H4 (cell line): ENCODE measurements around the gene MYBPC2. TPM values are rescaled to one million over a fixed set of nuclear protein-coding genes. Genes with fewer than 3 reads are reported as not detected.
"Not testable (repeated sequence)": the region's sequence is repeated elsewhere in the genome, so short reads cannot be mapped to it uniquely, and the experiment has no call there.

Experiments used
- DNase-seq: peaks from one replicate; pipeline ENCODE4 v3.0.0-alpha.2; 2015; ENCODE audit warnings: low spot score
- total RNA-seq: library from RNA; depleted of rRNA; stranded (reverse); fragments of >200 nt; shearing (Covaris generic); gene quantifications from 2 replicates; pipeline ENCODE4 v1.2.3, GENCODE V29; 2014

MYBPC2 gene
- total RNA-seq, 1 experiment from 2014 or later: not detected

DNA sequence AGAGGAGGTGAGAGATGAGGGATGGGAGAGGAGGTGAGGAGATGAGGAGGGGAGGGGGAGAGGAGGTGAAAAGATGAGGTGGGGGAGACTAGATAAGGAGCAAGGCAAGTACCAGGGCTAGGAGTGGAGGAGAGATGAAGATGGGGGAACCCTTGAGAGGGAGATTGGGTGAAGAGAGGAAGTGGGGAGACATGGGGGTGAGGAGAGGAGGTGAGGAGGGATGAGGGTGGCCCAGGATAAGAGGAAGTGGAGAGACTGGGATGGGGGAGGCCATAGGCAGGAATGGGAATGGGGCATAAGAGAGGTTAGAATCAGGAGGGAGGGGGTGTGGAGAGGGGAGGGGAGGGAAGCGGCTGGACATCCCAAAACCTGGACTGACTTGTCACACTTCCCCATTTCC, 26.9 kb downstream of the MYBPC2 start:
- DNase-seq: no peak

DNA sequence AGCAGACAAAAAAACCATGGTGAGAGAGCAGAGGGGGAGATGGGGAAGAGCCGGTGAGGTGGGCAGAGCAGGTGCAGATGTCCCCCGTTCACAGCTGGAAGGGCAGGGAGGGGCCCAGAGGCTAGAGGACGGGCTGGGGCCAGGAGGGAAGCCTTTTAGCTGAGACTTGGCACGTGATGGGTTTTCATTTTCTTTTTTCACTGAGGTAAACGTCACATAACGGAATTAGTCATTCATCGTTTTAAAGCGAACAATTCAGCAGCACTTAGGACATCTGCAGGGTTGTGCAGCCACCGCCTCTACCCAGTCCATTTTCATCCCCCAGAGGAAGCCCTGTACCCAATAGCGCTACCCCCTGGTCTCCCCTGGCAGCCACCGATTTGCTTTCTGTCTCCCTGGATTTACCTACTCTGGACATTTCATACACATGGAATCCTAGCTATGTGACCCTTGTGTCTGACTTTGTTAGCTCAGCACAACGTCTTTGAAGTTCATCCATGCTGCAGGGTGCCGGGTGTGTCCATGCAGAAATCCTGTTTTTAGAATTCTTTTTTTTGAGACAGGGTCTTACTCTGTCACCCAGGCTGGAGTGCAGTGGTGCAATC, 27.6 kb downstream of the MYBPC2 start:
- DNase-seq: no peak

DNA sequence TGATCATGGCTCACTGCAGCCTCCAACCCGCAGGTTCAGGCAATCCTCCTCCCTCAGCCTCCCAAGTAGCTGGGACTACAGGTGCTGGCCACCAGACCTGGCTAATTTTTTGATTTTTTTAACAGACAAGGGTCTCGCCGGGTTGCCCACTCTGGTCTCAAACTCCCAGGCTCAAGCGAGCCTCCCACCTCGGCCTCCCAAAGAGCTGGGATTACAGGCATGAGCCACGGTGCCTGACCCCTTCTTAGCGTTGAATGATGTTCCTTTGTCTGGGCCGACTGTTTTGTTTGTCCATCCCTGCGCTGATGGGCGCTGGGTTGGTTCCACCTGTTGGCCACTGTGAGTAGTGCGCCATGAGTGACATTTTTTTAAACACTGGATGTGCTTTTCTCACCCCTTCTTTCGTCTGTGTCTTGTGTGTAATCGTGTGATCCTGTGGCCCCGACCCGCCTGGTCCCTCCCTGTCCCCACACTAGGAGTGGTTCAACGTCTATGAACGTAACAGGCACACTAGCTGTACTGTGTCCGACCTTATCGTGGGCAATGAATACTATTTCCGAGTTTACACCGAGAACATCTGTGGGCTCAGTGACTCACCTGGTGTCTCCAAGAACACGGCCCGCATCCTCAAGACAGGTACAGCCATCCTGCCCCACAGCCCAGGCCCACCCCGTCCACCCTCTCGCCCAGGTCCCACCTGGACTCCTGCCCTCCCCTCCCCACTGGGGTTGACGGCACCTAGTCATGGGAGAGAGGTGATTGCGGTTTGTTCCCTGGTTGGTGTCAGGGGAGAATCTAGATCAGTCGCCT, 28.6 kb downstream of the MYBPC2 start:
- peak; percentile 82 for DNase-seq

DNA sequence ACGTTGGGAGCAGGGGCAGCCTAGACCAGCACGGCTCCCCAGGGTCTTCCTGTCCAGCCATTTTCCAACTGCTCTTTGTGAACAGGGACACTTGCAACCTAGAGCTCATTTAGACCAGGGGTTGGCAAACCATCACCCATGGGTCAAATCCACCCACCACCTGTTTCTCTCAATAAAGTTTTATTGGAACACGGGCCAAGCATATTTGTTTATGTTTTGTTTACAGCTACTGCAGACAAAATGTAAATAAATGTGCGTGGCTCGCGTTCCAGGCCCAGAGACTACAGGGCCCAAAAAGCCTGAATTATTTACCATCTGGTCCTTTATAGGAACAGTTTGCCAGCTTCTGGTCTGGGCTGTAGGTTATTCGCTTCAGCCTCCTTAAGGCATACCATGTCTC, 30.3 kb downstream of the MYBPC2 start:
- no peak for DNase-seq

DNA sequence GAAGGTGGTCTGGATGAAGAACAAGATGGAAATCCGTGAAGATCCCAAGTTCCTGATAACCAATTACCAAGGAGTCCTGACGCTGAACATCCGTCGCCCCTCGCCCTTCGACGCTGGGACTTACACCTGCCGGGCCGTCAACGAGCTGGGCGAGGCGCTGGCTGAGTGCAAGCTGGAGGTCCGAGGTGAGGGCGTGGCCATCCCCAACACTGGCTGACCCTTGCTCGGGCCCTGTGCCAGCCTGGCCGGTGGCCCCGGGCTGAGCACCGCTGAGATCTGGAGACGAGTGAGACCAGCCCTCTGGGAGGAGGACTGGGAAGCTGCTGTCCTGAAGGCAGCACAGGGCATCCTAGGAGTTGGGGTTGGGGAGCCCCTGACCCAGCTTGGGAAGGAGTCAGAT, 31.7 kb downstream of the MYBPC2 start:
- DNase-seq: no peak

DNA sequence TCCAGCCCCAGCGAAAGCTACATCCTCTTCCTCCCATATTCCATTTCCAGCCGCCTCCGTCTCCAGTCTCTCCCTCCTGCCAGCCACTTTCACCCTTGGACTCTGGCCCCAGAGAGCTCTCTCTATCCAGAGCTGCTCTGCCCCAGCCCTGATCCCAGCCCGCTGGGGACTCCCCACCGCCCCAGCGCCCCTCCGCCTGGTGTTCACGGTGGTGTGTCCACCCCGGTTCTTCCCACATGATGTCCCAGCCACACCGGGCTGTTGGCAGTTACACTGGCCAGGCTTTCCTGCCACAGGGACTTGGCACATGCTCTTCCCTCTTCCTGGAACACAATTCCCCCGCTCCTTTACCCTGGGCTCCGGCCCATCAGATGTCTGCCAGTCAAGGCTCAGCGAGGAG, 32.3 kb downstream of the MYBPC2 start:
- DNase-seq: no peak

DNA sequence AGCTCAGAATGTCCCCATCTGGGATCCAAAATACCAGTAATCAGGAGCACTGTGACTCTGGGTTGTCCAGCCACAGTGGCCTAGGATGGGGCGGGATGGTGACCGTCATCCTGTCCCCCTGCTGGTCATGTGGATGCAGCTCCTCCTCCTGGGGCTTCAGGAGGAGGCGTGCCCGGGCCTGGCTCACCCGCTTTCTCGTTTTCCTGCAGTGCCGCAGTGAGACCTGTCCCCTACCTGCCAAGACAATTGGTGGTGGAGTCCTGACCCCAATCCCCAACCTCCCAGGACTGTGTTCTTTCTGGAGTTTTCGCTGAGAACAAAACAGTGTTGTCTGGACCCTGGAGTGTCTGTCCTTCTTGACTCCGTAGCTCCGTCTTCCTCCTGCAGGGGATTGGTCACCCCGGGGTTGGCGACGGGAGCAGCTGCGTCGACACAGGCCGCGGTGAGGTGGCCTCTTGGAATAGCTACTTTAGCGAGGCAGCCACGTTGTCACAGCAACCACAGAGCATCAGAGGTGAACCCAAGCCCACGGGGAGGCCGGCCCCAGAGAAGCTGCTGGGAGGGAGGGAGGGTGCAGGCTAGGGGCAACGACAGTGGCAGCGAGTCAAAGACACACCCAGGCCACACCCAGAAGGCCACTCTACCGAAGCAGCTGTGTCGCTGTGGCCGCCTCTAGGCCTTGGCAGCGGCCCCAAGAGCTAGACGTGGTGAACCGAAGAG, 33.5 kb downstream of the MYBPC2 start:
- DNase-seq: no peak

DNA sequence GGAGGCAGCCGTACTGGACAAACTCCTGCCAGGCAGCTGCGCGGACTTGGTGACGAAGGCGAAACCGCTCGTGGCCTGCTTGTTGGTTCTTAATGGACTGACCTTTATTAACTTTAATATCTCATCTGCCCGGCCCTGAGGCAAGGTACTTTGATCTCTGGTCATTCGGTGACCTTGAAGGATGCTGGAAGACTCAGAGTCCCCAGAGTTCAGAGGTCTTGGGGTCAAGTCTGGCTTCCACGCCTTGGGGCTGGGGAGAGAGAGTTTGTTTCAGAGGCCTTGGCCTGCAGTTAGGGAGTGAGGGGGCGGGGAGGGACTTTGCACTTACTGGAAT, 34.0 kb downstream of the MYBPC2 start:
- DNase-seq: no peak

DNA sequence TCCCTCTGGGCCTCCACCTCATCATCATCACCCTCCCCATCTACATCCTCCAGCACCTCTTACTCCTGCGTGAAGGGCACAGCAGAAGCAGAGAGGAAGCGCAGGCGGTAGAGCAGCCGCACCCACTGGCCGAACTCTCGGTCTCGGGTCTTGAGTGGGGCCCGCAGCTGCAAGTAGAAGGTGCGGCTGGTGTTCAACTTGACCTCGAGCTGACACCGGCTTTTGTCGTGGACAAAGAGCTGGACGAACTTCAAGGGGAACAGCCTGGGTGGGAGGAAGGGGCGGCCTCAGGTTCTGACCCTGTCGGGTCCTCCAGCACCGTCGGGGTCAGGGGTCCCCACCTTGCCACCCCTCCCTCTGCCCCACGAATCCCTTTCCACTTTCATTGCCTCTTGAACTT, 34.9 kb downstream of the MYBPC2 start:
- no peak for DNase-seq

DNA sequence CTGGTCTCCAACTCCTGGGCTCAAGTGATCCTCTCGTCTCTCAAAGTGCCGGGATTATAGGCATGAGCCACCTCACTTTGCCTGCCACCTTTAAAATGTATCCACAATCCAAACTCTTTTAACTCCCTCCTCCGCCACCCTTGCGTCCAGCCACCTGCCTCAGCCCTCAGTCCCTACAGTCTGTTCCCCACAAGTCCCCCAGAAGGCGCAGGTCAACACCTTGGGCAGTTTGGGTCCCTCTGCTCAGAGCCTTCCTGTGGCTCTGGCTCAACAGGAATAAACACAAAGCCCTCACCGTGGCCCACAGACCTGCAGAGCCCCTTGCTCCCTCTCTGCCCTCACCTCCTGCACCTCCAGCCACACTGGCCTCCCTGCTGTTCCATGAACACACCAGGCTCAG, 36.1 kb downstream of the MYBPC2 start:
- DNase-seq: no peak

DNA sequence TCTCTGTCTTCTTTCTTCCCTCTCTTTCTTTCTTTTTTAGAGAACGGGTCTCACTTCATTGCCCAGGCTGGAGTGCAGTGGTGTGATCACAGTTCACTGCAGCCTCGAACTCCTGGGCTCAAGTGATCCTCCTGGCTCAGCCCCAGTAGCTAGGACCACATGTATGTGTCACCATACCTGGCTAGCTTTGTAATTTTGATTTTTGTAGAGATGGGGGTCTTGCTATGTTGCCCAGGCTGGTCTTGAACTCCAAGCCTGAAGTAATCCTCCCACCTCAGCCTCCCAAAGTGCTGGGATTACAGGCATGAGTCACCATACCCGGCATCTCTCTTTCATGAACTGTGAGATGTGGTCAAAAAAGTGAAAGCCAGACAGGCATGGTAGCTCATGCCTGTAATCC, 40.6 kb downstream of the MYBPC2 start:
- DNase-seq: not testable (repeated sequence)

DNA sequence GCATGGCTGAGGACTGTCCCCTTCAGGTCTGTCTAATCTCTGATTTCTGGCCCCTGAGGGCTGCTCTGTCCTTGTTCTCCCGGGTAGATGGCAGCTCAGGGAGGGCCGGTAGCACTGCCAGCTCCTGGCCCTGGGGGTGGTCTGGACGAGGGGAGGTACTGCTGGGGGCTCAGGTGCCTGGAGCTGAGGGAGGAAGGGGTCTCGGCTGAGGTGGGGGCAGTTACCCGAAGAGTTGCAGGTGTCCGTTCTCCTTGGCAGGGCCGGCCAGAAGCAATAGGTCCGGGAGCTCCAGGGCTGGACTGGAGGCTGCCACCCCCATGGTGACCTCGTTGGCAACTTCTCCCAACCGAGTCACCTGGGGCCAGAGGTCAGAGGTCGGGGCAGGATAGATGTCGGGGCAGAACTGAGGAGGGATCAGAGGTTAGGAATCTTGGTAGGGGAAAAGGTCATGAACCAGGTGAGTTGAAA, 42.4 kb downstream of the MYBPC2 start:
- DNase-seq: no peak

DNA sequence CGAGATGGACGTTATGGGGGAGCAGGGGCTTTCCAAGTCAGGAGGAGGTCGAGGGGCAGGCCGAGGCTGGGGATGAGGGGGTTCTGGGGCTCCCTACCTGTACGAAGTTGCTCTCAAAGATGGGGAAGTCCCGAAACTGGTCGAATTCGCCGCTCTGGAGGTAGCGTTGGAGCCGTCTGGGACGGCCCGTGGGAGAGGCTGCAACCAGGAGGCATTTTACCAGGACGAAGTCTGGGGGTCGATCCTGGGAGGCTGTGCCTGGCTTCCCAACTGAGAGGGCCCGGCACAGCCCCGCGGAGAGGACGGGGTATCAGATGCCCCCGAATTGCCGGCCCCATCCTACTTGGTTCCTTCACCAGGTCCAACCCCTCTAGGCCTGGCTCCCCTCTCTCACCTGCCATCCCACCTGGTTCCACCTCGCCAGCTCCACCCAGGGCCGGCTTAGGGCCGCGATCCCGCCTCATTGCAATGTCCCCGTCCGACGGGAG, 43.1 kb downstream of the MYBPC2 start:
- DNase-seq: no peak

DNA sequence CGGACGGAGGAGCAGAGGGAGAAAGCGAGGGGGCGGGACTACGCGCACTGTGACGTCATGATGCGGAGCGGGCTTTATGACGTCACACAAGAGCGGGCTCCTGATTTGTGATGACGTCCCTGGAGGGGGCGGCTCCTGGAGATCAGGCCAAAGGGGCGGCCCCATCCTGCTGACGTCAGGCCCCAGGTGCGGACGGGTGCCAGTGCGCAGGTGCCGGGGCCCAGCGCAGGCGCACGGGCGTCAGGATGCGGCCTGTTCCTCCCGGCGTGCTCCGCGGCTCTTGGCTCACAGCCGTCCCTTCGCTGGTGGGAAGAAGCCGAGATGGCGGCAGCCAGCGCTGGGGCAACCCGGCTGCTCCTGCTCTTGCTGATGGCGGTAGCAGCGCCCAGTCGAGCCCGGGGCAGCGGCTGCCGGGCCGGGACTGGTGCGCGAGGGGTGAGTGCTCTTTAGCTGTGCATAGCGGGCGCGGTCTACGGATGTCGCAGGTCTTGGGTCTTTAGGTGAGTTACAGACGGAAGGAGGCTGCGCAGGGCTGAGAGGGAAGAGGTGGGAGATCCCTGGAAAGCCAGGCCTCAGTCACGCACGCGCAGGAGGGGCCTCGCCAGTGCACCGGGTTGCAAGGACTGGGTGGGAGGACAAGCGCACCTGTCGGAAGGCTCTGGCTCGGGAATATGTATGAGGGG, 43.7 kb downstream of the MYBPC2 start, which contains the start of the genes EMC10 and GARIN5A:
Gene EMC10 (plus strand): TSS at position 284 of the 683 bp plus-strand sequence. CDS start 38 bp downstream, at position 322.
Gene GARIN5A (minus strand): TSS at position 625 of the 683 bp plus-strand sequence. CDS start 460 bp downstream, at position 165.
- peak; percentile 97 for DNase-seq

DNA sequence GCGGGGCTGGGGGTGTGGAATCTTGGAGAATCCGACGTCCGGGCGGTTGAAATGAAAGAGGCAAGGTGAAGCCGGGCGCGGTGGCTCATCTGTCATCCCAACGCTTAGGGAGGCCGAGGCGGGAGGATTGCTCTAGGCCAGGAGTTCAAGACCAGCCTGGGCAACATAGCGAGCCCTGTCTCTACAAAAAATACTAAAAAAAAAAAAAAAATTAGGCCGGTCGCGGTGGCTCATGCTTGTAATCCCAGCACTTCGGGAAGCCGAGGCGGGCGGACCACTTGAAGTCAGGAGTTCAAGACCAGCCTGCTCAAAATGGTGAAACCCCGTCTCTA, 44.2 kb downstream of the MYBPC2 start:
- DNase-seq: no peak

DNA sequence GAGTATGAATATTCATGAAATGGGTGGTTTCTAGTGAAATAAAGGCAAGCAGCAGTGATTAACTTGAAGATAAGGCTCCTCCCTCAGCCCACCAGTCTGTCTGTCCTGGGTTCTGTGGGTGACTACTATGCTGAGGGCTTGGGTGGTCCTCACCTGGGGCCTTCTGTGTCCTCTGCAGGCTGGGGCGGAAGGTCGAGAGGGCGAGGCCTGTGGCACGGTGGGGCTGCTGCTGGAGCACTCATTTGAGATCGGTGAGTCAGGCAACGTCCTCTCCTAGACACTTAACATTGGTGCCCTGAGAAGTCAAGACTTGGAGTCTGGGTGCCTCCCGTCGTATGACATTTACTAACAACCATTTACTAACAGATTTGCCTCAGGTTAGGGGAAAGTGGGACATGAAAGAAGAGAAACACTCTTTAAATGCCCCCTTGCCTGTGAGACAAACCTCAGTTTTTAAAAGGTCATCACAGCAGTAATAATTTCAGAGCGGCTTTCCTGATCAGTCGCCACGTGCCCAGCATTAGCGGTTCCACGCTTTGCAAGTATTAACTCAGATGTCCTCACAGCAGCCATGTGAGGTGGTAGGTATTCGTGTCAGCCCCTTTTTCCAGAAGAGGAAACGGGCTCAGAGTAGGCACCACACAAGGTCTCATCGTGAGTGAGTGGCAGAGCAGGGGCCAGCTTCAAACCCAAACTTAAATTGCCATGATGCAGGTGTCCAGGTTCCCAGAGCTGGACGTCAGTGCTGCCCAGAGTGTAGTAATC, 45.2 kb downstream of the MYBPC2 start:
- no peak for DNase-seq

DNA sequence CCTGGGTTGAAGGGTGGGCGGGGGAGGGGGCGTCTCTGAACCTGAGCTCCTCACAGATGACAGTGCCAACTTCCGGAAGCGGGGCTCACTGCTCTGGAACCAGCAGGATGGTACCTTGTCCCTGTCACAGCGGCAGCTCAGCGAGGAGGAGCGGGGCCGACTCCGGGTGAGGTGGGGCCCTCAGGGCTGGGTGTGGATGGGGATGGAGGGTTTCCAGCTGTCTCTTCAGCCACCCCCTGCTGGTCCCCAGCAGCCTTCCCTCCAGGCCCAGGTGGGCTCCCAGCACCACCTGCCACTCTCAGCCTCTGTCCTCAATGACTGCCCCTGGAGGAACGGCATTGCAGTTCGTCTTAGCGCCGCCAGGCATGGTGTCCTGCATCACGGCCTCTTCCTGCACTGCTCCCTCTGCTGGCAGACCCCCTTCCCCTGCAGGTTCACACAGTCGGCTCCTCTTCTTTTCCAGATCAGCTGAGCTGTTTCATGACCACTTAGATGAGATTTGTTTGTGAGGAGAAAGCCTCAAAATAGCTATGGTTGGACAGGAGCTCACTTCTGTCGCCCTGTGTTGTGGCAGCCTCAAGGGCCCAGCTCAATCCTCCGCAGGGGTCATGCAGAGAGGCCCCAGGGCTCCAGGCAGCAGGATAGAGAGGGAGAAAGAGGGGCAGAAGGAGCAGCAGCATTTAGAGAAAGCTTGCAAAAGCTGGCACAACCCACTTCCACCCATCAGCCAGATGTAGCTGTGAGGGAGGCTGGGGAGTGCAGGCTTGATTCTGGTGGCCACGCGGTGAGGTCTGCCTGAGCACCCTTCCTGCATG, 46.4 kb downstream of the MYBPC2 start:
- peak; percentile 73 for DNase-seq

DNA sequence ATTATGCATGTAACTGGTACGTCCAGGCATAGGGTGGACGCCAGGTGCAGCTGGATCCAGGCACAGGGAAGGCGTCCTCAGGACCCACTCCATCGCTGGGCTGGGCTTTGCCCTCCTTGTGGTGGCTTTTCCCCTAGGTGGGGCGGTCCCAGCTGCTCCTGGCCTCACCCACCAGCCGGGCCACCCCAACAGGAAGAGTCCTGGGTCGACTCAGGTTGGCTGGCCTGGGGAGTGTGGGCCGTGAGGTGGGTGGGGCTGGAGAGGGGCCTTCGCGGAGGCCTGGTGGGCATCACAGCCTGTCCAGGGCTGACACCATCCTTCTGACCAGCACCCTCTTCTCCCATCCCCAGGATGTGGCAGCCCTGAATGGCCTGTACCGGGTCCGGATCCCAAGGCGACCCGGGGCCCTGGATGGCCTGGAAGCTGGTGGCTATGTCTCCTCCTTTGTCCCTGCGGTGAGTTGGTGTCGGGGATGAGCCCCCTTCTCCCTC, 47.1 kb downstream of the MYBPC2 start:
- no peak for DNase-seq

DNA sequence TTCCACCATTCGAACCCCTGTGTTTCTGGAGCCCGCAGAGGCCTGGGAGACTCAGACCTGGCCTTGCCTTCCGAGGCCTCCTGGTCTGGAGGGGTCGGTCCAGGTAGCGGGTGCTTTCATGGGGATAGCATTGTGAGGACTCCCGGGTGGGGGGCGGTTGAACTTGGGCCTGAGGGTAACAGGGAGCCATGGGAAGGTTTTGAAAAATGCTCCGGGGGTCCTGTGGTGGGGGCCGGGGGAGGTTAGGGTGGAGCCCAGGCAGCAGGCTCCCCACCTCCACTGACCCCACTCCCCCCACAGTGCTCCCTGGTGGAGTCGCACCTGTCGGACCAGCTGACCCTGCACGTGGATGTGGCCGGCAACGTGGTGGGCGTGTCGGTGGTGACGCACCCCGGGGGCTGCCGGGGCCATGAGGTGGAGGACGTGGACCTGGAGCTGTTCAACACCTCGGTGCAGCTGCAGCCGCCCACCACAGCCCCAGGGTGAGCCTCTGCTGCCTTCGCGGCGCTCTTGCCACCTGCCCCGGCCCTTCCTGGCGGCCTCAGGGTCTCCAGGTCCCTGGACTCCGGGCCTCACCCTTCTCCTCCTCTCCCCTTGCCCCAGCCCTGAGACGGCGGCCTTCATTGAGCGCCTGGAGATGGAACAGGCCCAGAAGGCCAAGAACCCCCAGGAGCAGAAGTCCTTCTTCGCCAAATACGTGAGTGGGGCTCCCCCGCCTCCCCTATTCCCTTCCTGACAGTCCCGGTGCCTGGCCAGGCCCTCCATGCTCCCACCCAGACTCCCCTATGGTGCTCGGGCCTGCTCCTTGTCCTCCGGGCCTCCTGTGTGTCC, 47.8 kb downstream of the MYBPC2 start:
- no peak for DNase-seq
